DMS79 treated with DMSO at 0.1 percent for 48 hours (cell line): ENCODE results near the gene MYG1.
"Not testable (repeated sequence)": the region's sequence is repeated elsewhere in the genome, so short reads cannot be mapped to it uniquely, and the experiment has no call there.

Experiments used
- DNase-seq: peaks from one replicate; lab custom pipeline; 2025; lab: John Stamatoyannopoulos, UW

Gene MYG1

DNA sequence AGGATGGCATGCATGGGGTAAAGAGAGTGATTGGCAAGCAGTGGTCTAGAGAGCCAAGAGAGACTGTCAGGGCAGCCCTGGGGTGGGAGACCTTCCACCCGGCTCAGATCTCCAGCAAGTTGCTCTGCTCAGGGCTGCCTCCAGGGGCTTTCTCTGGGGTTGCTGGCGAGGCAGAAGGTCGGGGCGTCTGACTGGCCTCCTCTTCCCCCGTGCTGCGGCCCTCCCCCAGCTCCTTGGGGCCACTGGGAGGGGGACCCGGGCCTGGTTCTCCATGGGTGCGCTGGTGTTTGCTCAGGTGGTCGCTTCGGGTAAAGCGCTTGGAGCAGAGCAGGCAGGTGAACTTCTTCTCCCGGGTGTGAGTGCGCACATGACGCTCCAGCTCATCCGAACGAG is 28.5 kb downstream of the MYG1 start:
- DNase-seq, result no peak

DNA sequence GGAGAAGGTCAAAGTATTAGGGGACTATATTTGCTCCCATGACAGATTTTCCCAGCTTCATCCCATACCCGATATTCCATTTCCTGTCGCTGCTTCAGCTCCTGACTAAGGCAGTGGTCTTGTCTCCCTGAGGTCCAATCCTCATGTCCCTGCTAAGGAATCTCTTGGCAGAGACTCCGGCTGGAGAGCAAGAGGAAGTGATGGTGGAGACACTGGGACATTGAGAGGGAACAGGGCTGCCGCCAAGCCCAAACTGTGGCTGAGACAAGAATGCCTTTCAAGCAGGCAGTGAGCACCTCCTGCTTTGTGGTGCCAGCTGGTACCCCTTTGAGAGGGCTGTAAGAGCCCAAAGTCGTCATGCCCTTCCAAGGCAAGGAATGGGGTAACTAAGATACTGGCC is 31.2 kb downstream of the MYG1 start:
- no peak for DNase-seq

DNA sequence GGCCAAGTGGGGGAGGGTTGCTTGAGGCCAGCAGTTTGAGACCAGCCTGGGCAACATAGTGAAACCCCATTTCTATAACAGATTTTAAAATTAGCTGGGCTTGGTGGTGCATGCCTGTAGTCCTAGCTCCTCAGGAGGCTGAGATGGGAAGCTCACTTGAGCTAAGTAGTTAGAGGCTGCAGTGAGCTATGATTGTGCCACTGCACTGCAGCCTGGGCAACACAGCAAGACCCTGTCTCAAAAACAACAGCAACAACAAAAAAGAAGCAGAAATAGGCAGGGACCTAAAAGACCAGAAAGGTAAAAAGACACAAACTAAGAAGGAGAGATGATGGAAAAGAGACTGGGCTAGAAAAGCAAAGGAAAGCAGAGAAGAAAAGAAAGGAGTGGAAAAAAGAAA is 32.8 kb downstream of the MYG1 start:
- DNase-seq, result not testable (repeated sequence)

DNA sequence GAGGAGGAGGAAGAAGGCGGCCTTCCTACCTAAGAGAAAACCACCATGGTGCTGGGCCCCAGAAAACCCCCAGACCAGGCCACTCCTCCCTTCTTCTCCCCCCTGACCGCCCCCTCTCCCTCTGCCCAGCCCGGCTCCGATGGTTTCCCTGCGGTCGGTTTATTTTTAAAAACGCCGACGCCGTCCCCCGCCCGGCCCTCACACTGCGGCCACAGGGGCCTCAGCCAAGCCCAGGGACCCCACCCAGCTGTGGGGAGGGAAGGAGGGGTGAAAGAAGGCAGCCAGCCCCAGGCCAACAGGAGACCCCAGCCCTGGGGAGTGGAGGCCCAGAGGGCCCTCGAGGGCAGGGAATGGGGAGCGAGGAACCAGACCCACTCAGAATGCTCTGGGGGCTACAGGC is 33.2 kb downstream of the MYG1 start:
- DNase-seq, result no peak

DNA sequence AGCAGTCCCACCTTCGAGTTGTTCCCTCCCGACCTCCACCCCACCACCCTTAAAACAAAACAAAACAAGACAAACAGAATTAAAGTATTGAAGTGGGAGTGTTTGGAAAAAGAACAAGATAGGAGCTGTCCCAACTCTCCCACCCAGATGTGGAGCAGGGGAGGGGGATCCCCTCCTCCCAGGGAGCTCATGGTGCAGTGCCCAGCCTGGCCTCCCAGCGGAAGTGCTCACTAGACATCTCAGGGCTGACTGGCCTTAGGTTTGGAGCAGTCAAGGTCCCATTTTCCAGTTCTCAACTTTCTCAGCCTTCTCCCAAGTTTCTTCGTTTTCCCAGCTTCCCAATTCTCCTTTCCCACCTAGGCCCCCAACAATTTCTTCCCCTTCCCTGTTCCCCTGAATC is 33.8 kb downstream of the MYG1 start:
- DNase-seq, result no peak

DNA sequence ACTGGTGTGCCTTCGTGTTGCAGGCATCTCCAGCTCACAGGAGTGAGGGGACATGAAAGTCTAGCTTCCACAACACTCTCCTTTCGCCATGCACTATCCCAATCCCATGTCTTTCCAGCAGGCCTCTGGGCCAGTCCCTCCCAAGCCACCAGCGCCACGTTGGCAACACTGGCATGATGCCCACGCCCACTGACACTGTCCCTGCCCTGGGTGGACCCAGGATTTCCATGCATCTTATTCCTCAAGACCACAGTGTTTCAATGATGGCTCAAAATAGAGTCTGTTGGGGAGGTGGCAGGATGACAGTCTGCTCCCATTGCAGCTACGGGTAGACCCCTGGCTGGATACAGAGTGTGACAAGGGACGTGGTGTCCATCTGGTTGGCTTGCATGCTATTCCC is 34.4 kb downstream of the MYG1 start:
- DNase-seq, result no peak

DNA sequence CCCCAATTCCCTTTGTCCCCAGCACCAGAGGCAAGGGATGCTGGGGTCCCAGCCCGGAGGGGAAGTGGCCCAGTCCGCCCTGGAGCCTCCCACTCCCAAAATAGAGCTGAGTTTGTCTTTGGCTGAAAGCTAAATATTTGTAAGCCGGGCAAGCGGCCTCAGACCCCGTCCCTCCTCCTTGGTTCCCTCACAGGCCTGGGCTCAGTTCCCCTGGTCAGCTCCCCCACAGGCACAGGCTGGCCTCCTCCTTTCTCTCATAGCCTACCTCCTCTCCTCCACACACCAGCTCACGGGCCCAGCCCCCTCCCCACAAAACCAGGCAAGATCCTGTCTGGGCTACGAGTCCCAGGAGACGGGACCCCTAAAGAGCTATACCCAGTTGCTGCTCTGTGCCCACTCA is 35.3 kb downstream of the MYG1 start:
- DNase-seq, result no peak

DNA sequence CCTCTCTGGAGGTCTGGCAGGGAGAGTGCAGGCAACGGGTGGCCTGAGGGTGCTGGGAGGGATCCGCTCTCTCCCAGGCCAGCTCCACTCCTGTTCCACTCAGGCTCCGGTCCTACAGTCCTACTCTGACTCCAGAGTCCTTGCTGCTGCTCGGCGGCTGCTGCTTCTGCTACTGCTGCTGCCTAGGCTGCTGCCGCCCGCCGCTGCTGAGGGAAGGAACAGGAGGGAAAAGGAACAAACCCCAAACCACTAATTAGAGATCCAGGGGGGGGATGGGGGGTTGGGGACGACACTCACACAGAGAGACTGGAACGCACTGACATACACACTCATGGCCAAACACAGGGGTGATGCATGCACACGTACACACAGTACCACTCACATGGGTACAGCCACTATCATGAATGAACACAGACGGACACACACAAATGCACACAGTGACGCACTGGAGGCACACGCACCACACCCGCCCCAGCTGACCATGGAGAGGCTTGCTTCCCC is 36.7 kb downstream of the MYG1 start, which contains the start of gene SP7:
TSS of gene SP7 (minus strand) at position 174 of the 501 bp plus-strand sequence. CDS start 708 bp downstream, outside the sequence.
- DNase-seq, result no peak

DNA sequence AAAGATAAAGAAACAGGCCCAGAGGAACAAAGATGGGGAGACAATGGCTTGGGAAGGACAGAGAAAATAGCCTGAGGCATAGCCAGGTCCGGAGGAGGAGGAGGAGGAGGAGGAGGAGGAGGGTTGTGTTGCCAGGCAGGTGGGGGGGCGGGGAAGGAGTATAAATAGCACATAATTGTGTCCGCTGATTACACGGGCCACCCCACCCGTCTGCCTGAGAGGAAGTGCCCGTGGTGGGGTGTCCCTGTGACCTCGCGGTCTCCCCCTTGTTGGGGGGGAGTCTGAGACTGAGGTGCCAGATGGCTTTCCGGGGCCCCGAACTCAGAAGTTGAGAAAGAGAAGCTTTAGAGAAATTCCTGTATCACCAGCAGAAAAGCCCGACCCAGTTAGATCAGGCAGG is 38.5 kb downstream of the MYG1 start:
- DNase-seq, result no peak

DNA sequence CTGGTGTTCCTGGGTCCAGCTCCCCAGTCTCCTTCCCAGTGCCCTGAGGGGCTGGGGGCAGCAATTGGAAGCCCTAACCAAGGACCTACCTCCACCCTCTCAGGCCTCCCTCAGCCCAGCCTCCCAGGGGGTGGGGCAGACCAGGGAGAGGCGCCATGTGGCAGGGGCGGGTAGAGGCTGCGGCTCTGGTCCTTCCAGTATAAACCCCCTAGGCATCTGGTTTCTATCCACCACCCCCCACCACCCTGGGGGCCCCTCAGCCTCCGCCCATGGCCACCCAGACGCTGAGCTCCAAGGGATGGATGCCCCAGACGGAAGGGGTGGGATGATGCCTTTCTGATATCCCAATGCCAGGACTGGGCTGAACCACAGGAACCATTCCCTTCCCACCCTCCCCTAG is 39.4 kb downstream of the MYG1 start:
- no peak for DNase-seq

DNA sequence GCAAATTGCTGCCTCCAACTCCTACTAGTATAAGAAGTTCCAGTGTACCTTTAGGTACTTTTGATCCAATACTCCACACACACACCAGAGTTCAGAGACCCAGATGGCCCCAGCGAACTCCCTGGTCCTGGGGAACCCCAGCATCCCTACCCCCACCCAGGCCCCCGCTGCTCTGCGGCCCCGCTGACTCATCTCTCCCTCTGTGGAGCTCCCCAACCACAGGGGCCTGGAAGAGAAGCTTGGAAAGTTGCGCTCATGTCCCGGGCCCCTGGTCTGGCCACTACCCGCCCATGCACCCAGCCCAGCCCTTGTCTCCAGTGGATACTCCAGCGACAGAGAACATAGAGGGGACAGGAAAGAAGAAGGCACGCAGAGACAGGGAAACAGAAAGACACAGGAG is 40.9 kb downstream of the MYG1 start:
- no peak for DNase-seq

DNA sequence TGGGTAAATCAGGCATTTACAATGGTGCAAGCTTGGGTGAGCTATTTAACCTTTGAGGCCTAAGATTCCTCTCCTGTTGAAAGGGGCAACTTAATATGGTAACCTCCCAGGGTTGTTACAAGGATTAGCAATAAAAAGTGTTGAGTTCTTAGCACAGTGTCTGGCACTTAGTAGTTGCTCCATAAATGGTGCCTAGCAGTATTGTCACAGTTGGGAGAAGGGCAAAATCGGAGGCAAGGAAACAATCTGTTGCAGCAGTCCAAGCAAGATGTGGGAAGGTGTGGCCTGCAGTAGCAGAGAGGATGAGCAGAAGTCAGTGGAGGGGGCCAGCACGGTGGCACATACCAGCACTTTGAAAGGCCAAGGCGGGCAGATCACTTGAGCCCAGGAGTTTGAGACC is 44.0 kb downstream of the MYG1 start:
- DNase-seq, result no peak

DNA sequence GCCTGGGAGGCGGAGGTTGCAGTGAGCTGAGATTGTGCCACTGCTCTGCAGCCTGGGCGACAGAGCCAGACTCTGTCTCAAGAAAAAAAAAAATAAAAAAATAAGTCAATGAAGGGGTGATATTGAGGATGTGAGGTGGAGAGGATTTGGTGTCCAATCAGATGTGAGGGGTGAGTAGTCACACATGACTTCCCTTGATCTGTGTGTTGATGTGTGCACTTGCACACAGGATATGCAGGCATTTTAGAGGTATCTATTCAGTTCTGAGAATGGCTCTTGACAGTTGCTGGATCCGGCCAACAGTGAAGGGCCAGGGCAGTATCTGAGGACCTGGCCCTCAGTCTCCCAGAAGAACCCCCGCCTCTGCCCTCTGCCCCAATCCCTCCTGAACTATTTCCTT is 44.5 kb downstream of the MYG1 start:
- no peak for DNase-seq

DNA sequence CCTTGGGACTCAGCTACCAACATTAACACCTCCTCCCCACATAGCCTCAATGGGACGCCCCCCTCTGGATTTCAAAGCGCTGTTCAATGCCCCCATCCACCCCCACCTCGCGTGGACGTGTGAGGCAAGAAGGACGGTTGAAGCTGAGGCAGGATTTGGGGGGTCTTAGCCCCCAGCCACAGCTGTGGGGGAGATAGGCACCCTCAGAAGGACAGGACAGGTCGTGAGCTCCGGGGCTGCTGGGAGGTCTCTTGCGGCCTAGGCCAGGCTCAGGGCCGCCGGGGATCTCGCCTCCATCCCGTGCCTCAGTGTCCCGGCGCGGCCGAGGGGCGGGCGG is 45.0 kb downstream of the MYG1 start:
- no peak for DNase-seq

DNA sequence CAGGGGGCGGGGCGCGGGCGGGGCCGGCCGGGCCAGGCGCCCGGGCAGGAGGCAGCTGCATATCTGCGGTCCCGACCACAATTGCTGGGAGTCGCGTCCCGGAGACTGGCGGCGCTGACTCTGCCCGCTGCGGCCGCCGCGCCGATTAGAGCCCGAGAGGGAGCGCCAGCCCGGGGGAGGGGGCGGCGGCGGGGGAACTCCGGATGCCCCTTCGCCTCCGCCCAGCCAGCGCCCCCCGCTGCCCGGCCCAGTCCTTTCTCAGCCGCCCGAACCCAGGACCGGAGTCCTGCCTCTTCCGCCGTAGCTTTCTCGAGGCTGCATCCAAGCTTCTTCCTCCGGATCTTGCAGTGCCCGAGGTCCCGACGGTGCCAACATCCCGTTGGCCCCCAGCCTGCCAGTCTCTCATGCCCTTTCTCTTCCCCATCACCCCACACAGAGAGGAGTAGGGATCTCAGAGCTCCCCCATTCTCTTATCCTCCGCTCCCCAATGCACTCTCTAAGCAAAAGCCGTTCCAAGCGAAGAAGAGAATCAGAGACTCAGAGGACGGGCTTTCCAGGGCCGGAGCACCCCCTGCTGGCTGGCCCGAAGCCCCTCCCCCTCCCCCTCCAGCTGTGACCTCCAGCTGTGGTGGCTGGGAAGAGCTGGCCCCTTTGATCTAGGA is 45.5 kb downstream of the MYG1 start:
- peak; percentile 4 for DNase-seq

DNA sequence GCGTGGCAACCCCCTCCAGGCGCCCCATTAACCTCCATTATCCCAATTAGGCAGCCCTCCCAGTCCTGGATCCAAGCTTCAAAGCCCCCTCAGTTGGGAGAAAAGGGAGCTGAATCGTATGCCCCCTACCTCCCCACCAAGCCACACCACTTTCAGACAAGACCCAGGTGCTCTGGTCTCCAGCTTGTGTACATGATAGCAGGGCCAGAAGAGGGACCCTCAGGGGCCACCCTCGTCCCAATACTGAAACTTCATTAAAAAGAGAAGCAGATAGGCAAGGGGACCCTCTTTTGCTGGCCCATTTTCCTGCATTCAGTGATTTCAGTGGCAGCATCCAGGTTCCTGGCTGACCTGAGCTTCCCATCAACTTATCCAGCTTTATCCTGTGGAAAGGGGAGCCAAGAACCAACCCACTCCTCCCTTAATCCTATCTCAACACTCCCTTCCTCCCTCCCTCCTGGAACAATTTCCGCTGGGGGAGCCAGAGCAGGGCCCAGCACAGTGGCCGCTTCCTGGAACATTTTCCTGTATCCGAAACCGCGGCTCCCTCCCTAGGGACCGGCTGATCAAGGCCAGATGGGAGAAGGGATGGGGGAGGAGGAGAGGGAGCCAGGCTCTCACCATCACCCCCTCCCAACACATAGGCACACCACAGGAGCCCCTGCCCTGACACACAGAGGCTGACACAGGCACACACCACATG is 46.1 kb downstream of the MYG1 start:
- no peak for DNase-seq

DNA sequence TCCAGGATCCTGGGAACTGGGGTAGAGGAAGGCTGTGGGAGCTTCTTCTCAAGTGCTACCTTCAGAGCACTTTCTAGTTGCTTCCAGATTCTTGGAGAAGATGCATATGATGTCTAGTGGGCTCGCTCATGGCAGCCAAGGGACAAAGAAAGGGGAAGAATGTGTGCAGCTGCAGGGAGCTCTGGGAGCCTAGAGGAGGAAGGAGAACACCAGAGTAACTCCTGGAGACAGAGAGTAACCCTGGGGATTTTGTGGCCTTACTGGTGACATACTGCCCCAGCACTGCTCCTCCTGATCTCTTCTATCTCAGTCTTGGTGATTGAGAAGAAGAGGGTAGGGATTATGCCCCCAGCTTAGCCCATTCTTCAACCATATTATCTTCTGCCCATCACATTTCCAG is 47.0 kb downstream of the MYG1 start:
- no peak for DNase-seq

DNA sequence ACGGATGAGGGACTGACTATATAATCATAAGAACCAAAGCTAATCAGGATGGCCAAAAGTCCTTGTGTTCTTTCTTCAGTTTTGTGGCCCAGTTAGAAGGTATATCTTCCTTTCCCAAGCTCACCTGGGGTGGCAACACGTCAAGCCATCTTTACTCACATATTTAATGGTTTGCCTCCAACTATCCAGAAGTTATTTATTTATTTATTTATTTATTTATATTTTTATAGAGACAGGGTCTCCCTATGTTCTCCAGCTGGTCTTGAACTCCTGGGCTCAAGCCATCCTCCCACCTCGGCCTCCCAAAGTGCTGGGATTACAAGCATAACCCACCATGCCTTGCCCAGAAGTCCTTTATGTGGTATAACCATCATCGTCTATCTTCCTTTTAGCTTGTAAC is 48.4 kb downstream of the MYG1 start:
- no peak for DNase-seq

DNA sequence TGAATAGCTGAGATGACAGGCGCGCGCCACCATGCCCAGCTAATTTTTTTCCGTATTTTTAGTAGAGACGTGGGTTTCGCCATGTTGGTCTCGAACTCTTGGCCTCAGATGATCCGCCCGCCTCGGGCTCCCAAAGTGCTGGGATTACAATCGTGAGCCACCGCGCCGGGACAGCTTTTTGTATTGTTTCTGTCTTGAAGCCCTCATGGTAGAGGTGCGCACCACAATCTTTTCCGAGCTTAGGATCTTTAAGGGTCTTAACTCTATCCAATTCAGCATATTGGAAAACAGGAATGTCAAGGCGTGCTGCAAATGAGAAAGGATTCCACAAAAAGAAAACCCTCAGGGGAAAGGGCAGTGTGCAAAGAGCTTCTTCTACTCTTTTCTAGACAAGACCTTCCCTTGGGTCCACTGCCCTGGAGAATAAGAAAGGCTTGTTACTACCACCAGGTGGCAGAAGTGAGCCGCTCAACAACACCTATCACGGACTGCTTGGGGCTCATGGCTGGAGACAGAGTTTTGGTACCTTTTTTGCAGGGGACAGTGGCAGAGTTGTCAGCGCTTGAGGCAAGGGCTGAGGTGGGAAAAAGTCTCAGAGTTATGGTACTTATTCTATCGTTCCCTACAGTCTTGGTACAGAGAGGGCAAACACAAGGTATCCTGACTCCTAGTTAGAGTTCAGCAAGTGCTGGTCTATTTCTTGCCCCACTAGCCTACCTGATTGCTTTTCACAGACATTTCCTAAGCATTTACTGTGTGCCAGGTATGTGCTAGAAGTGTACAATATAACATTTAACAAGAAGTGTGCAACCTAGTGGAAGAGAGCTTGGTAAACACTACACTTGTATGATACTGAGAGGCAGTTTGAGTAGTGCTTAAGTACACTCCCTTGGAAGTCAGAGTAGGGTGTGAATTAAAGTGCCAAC is 53.1 kb downstream of the MYG1 start:
- DNase-seq, result peak; percentile 50

DNA sequence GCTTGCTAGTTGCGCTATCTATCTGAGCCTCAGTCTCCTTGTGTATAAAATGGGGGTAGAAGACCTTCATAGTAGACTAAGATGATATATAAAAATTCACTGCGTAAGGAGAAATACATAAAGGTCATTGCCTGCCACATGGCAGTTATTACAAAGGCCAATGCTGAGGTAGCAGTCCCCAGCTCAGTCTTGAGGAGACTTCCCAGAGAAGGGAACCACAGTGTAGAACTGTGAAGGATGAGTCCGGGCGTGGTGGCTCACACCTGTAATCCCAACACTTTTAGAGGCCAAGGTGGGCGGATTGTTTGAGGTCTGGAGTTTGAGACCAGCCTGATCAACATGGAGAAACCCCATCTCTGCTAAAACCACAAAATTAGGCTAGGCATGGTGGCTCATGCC is 53.8 kb downstream of the MYG1 start:
- DNase-seq, result no peak

DNA sequence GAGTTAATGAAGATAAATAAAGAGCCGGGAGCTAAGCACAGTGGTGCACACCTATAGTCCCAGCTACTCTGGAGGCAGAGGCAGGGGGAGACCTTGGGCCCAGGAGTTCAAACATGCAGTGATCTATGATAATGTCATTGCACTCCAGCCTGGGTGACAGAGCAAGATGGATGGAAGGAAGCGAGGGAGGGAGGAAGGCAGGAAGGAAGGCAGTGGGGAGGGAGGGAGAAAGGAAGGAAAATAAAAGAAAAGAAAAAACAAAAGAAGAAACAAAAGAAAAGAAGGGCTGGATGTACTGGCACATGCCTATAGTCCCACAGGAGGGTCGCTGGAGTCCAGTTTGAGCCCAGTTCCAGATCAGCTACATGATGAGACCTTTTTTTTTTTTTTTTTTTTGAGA is 55.6 kb downstream of the MYG1 start:
- no peak for DNase-seq
